ENCODE data around the gene RAPGEF1.

GRCh38 chr9:131695836-131696460 is 43.9 kb downstream of the RAPGEF1 start:
- TF ChIP-seq CTCF (conservative IDR thresholded peaks at IDR 0.05; ENCODE audit: low read length) (no peak), EZH2phosphoT487 (IDR thresholded peaks at IDR 0.05; ENCODE audit: borderline replicate concordance, low read depth, low read length) (no peak)
